ENCODE data around the gene PCYT1B.

The PCYT1B gene

DNA sequence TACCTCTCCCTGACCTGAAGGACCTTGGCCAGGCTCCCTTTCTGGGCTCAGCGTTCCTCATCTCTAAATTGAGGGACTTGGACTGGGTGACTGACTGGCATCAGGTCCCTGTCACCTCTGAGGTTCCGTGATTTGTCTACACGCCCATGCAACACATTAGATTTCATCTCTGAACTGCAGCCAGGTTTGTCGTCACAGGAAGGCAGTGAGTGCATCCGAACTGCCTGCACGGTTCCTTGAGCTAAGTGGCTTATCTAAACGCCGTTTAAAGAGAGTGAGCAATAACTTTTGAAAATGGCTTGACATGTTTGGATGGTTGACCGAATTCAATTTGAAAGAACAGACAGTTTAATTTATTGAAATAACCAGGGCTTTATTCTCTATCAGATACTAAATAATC, 70.1 kb downstream of the PCYT1B start:
- no peak for DNase-seq (ENCODE audit: extremely low spot score)
- TF ChIP-seq LEF1 (IDR thresholded peaks at IDR 0.05; ENCODE audit: borderline replicate concordance) (no peak), NFRKB (IDR thresholded peaks at IDR 0.05) (no peak), FOXA1 (IDR thresholded peaks at IDR 0.05) (no peak), SP1 (IDR thresholded peaks at IDR 0.05) (no peak), ARNT (IDR thresholded peaks at IDR 0.05) (no peak), ZNF384 (IDR thresholded peaks at IDR 0.05) (no peak), TARDBP (IDR thresholded peaks at IDR 0.05) (no peak), HDGF (IDR thresholded peaks at IDR 0.05; ENCODE audit: borderline replicate concordance) (no peak), CTBP1 (IDR thresholded peaks at IDR 0.05; ENCODE audit: borderline replicate concordance) (no peak), FOXM1 (IDR thresholded peaks at IDR 0.05; ENCODE audit: borderline replicate concordance) (no peak), SUZ12 (IDR thresholded peaks at IDR 0.05) (no peak), BHLHE40 (IDR thresholded peaks at IDR 0.05; ENCODE audit: borderline replicate concordance) (no peak), L3MBTL2 (conservative IDR thresholded peaks at IDR 0.05) (no peak), PKNOX1 (IDR thresholded peaks at IDR 0.05) (no peak), FOXK2 (IDR thresholded peaks at IDR 0.05) (no peak), ELF4 (IDR thresholded peaks at IDR 0.05) (no peak)
- CTCF ChIA-PET: no interaction called here
- POLR2A ChIA-PET: no interaction called here

DNA sequence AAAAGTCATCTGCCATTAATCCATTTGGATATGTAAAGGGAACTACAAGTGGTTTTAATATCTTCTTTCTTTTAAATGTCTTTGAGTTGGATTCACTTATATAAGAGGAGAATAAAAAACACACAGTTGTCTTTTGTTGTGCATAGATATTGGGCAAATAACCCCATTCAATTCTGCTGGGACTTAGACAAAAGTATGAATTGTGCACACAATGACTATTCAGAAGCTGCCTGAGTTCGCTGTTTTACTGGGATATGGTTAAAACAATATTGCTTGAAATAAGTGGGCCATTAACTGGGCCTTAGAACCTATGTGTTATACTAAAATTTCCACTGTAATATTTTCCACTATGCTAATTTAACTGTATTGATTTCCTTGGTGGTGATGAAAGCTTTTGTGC, 71.7 kb downstream of the PCYT1B start:
- no peak for TF ChIP-seq ZNF384 (IDR thresholded peaks at IDR 0.05)
- TF ChIP-seq SP1 (IDR thresholded peaks at IDR 0.05): no peak
- TF ChIP-seq BHLHE40 (IDR thresholded peaks at IDR 0.05; ENCODE audit: borderline replicate concordance): no peak
- no peak for TF ChIP-seq FOXM1 (IDR thresholded peaks at IDR 0.05; ENCODE audit: borderline replicate concordance)
- no peak for TF ChIP-seq FOXK2 (IDR thresholded peaks at IDR 0.05)
- TF ChIP-seq CTBP1 (IDR thresholded peaks at IDR 0.05; ENCODE audit: borderline replicate concordance): no peak
- TF ChIP-seq FOXA1 (IDR thresholded peaks at IDR 0.05): no peak
- no peak for TF ChIP-seq NFRKB (IDR thresholded peaks at IDR 0.05)
- no peak for TF ChIP-seq LEF1 (IDR thresholded peaks at IDR 0.05; ENCODE audit: borderline replicate concordance)
- no peak for TF ChIP-seq PKNOX1 (IDR thresholded peaks at IDR 0.05)
- no peak for TF ChIP-seq L3MBTL2 (conservative IDR thresholded peaks at IDR 0.05)
- TF ChIP-seq HDGF (IDR thresholded peaks at IDR 0.05; ENCODE audit: borderline replicate concordance): no peak
- TF ChIP-seq ARNT (IDR thresholded peaks at IDR 0.05): no peak
- TF ChIP-seq ELF4 (IDR thresholded peaks at IDR 0.05): no peak
- TF ChIP-seq TARDBP (IDR thresholded peaks at IDR 0.05): no peak
- TF ChIP-seq SUZ12 (IDR thresholded peaks at IDR 0.05): no peak
- POLR2A ChIA-PET: no interaction called here
- DNase-seq (ENCODE audit: extremely low spot score): no peak
- CTCF ChIA-PET: no interaction called here

GRCh38 chrX:24574743-24575142, 72.4 kb downstream of the PCYT1B start:
- POLR2A ChIA-PET: no interaction called here
- TF ChIP-seq SUZ12 (IDR thresholded peaks at IDR 0.05) (no peak), CTBP1 (IDR thresholded peaks at IDR 0.05; ENCODE audit: borderline replicate concordance) (no peak), PKNOX1 (IDR thresholded peaks at IDR 0.05) (no peak), FOXK2 (IDR thresholded peaks at IDR 0.05) (no peak), FOXM1 (IDR thresholded peaks at IDR 0.05; ENCODE audit: borderline replicate concordance) (no peak), HDGF (IDR thresholded peaks at IDR 0.05; ENCODE audit: borderline replicate concordance) (no peak), L3MBTL2 (conservative IDR thresholded peaks at IDR 0.05) (no peak), BHLHE40 (IDR thresholded peaks at IDR 0.05; ENCODE audit: borderline replicate concordance) (no peak), TARDBP (IDR thresholded peaks at IDR 0.05) (no peak), LEF1 (IDR thresholded peaks at IDR 0.05; ENCODE audit: borderline replicate concordance) (no peak), ZNF384 (IDR thresholded peaks at IDR 0.05) (no peak), FOXA1 (IDR thresholded peaks at IDR 0.05) (no peak), ARNT (IDR thresholded peaks at IDR 0.05) (no peak), SP1 (IDR thresholded peaks at IDR 0.05) (no peak), ELF4 (IDR thresholded peaks at IDR 0.05) (no peak)
- no peak for DNase-seq (ENCODE audit: extremely low spot score)
- CTCF ChIA-PET: no interaction called here

DNA sequence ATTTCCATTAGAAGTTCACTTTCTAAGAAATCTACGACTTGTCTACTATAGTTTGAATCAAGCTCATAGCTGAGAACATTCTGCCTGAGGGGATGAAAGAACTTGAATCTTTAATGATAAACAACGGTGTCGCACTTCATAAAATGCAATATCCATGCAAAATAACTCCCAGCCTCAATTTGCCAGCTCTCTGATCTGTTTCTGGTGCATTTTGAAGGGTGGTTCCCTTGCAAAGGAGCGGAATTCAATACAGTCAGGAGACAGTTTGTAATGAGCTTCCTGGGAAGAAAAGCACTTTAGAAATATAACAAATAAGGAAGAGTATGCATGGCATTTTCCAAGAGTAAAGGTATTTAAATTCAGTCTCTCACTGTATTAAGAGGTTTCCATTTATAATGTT, 80.0 kb downstream of the PCYT1B start:
- POLR2A ChIA-PET: no interaction called here
- CTCF ChIA-PET: no interaction called here
- no peak for DNase-seq (ENCODE audit: extremely low spot score)
- TF ChIP-seq FOXA1 (IDR thresholded peaks at IDR 0.05) (no peak), TARDBP (IDR thresholded peaks at IDR 0.05) (no peak), ARNT (IDR thresholded peaks at IDR 0.05) (no peak), FOXK2 (IDR thresholded peaks at IDR 0.05) (no peak), HDGF (IDR thresholded peaks at IDR 0.05; ENCODE audit: borderline replicate concordance) (no peak), FOXM1 (IDR thresholded peaks at IDR 0.05; ENCODE audit: borderline replicate concordance) (no peak), L3MBTL2 (conservative IDR thresholded peaks at IDR 0.05) (no peak), BHLHE40 (IDR thresholded peaks at IDR 0.05; ENCODE audit: borderline replicate concordance) (no peak), NFRKB (IDR thresholded peaks at IDR 0.05) (no peak), PKNOX1 (IDR thresholded peaks at IDR 0.05) (no peak), SUZ12 (IDR thresholded peaks at IDR 0.05) (no peak), CTBP1 (IDR thresholded peaks at IDR 0.05; ENCODE audit: borderline replicate concordance) (no peak), SP1 (IDR thresholded peaks at IDR 0.05) (no peak), ZNF384 (IDR thresholded peaks at IDR 0.05) (no peak), LEF1 (IDR thresholded peaks at IDR 0.05; ENCODE audit: borderline replicate concordance) (no peak), ELF4 (IDR thresholded peaks at IDR 0.05) (no peak)

DNA sequence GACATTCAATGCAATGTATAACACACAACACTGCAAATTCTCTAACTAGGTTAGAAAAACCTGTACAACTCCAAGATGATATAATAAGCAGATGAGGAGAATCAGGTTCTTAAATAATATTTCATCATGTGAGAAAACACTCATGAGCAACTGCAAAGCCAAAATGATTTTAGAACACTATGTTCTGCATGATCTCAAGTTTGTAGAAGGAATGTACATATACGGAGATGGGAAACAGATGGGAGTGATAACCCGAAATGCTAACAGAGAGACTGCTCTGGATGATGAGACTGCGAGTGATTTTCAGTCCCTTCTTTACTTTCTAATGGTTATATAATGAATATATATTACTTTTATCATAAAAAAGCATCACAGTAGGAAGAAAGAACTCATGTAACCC, 80.9 kb downstream of the PCYT1B start:
- TF ChIP-seq FOXA1 (IDR thresholded peaks at IDR 0.05) (no peak), LEF1 (IDR thresholded peaks at IDR 0.05; ENCODE audit: borderline replicate concordance) (no peak), FOXK2 (IDR thresholded peaks at IDR 0.05) (no peak), HDGF (IDR thresholded peaks at IDR 0.05; ENCODE audit: borderline replicate concordance) (no peak), SUZ12 (IDR thresholded peaks at IDR 0.05) (no peak), BHLHE40 (IDR thresholded peaks at IDR 0.05; ENCODE audit: borderline replicate concordance) (no peak), SP1 (IDR thresholded peaks at IDR 0.05) (no peak), NFRKB (IDR thresholded peaks at IDR 0.05) (no peak), ZNF384 (IDR thresholded peaks at IDR 0.05) (no peak), PKNOX1 (IDR thresholded peaks at IDR 0.05) (no peak), ARNT (IDR thresholded peaks at IDR 0.05) (no peak), TARDBP (IDR thresholded peaks at IDR 0.05) (no peak), L3MBTL2 (conservative IDR thresholded peaks at IDR 0.05) (no peak)
- CTCF ChIA-PET: interaction anchor here (0.6 kb wide), 1 partner anchor 34 kb away, joined by 3 read pairs; no protein-coding TSS in a partner anchor
- no peak for DNase-seq (ENCODE audit: extremely low spot score)
- POLR2A ChIA-PET: no interaction called here

Measured in HEK293T (cell line).